Colonic mucosa (tissue), 4 donors: ENCODE results near the gene PPIF. TPM values are rescaled to one million over a fixed set of nuclear protein-coding genes. Genes with fewer than 3 reads are reported as not detected.

ENCODE experiments used
- DNase-seq: peaks from one replicate; pipeline ENCODE4 v3.0.0-alpha.2; 2020
- H3K27ac ChIP-seq: fragments of 200-600 bp; one replicate; pipeline ENCODE4 v1.8.0; 2021
- H3K27me3 ChIP-seq: fragments of 200-600 bp; one replicate; pipeline ENCODE4 v1.8.0; 2021
- H3K36me3 ChIP-seq: fragments of 200-600 bp; one replicate; pipeline ENCODE4 v1.8.0; 2021
- H3K4me1 ChIP-seq: fragments of 200-600 bp; one replicate; pipeline ENCODE4 v1.8.0; 2021; ENCODE audit warnings: mild to moderate bottlenecking
- H3K4me3 ChIP-seq: fragments of 200-600 bp; one replicate; pipeline ENCODE4 v1.8.0; 2021
- H3K9ac ChIP-seq, 2 donors: one replicate each; pipeline ENCODE4 v1.7.0; 2013; ENCODE audit warnings: control low read depth in 2 of 2, low read depth in 2 of 2, low read length in 2 of 2
- H3K9me3 ChIP-seq: fragments of 200-600 bp; one replicate; pipeline ENCODE4 v1.8.0; 2021
- CTCF ChIP-seq: fragments of 200-600 bp; IDR thresholded peaks from one replicate; pipeline ENCODE4 v1.8.0; 2022; ENCODE audit warnings: antibody characterized with exemption, mild to moderate bottlenecking
- intact Hi-C: fragments of 100-400 bp; cut with DNase I; formaldehyde crosslinking; loops from one replicate; pipeline ENCODE4 v1.14.1; 2022
- total RNA-seq, 2 donors: library from RNA; stranded (reverse); fragmentation: NEBNext Ultra II Directional in 1 of 2; extraction: Animal tissue kit (Norgen Biotek cat#: 25700) in 1 of 2; gene quantifications; one replicate each; pipeline ENCODE4 v1.2.1, GENCODE V29; 2021
- donor health status: healthy.
- donor health status: DM: no; HTN: no; CAD: no.
- donor health status: DM: no; HTN: no; CAD: no.

Gene PPIF
- total RNA-seq, 2 donors from 2014 or later, result 99.3 to 154 TPM

- Histone ChIP-seq H3K9me3 (no peaks in the 10 kb centered on the region), H3K4me1 (peaks cover 7% of the 10 kb centered on the region), H3K36me3 (no peaks in the 10 kb centered on the region), H3K4me3 (no peak overlapping the region), H3K27me3 (no peaks in the 10 kb centered on the region), H3K9ac (no peak overlapping the region), H3K27ac (no peak overlapping the region)
- no peak for DNase-seq
- no peak for TF ChIP-seq CTCF
- intact Hi-C loops, result no loop called here
Observed at GRCh38 chr10:79324032-79324695, 23.1 kb upstream of the PPIF start.

DNA sequence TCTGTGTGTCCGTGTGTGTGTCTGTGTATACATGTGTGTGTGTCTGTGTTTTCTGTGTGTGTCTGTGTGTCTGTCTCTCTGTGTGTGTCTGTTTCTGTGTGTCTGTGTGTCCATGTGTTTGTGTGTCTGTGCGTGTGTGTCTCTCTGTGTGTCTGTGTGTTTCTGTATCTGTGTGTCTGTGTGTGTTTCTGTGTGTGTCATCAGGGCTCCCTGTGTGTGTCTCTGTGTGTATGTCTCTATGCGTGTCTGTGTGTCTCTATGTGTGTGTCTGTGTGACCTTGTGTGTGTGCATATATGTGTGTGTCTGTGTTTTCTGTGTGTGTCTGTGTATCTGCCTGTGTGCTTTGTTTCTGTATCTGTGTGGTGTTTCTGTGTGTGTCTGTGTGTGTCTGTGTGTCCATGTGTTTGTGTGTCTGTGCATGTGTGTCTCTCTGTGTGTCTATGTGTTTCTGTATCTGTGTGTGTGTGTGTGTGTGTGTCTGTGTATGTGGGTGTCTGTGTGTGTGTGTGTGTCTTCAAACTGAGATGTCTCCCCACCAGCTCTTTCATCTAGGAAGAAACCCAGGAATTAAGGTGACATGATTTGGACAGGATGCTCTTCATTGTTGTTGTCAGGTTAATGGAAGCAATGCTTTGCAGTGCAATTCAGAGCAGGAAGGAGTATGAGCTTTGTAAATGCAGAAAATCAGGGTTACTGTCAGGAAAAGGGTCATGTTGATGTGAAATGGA lies 20.7 kb upstream of the PPIF start:
- H3K36me3 ChIP-seq, result no peaks in the 10 kb centered on the region
- no peak for TF ChIP-seq CTCF
- no peak for DNase-seq

GRCh38 chr10:79327090-79327457 lies 20.2 kb upstream of the PPIF start:
- Histone ChIP-seq H3K36me3 (no peaks in the 10 kb centered on the region), H3K27me3 (no peaks in the 10 kb centered on the region), H3K9me3 (no peaks in the 10 kb centered on the region), H3K4me1 (peaks cover 7% of the 10 kb centered on the region), H3K4me3 (no peak overlapping the region), H3K27ac (no peak overlapping the region), H3K9ac (no peak overlapping the region)
- intact Hi-C loops, result no loop called here
- no peak for TF ChIP-seq CTCF
- no peak for DNase-seq

More for the DNA sequence above, 20.7 kb upstream of the PPIF start:
- H3K9ac ChIP-seq, result no peak overlapping the region
- H3K27ac ChIP-seq, result no peak overlapping the region
- H3K9me3 ChIP-seq, result no peaks in the 10 kb centered on the region
- no peak overlapping the region for H3K4me3 ChIP-seq
- intact Hi-C loops, result no loop called here
- peaks cover 7% of the 10 kb centered on the region for H3K4me1 ChIP-seq
- no peaks in the 10 kb centered on the region for H3K27me3 ChIP-seq

DNA sequence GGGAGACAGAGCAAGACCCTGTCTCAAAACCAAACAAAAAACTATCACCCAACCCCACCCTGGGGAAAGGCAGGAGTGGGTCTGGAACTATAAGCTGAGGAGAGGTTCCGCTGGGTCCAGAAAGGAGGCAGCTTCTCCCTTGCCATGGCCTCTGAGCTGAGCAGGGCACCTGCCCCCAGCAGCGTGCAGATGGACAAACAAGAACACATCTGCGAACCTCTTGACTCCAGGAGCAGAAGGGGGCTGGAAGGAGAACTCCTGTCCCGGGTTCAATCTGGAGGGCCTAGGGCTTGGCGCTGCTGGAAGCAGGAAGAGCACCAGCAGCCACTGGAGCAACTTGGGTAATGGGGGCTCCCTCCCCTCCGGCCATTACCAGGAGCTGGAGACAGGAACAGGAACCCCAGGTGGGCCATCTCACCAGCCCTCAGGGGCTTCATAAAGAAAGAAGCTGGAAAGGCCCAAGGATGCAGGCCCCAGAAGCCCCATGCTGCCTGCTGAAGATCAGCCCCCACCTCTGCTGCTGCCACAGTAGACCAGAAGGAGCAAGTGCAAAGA lies 19.0 kb upstream of the PPIF start:
- Histone ChIP-seq H3K9ac (no peak overlapping the region), H3K4me3 (no peak overlapping the region), H3K27me3 (no peaks in the 10 kb centered on the region), H3K36me3 (no peaks in the 10 kb centered on the region), H3K4me1 (peaks cover 4% of the 10 kb centered on the region), H3K27ac (no peak overlapping the region), H3K9me3 (no peaks in the 10 kb centered on the region)
- no peak for TF ChIP-seq CTCF
- intact Hi-C loops, result no loop called here
- DNase-seq, result no peak

DNA sequence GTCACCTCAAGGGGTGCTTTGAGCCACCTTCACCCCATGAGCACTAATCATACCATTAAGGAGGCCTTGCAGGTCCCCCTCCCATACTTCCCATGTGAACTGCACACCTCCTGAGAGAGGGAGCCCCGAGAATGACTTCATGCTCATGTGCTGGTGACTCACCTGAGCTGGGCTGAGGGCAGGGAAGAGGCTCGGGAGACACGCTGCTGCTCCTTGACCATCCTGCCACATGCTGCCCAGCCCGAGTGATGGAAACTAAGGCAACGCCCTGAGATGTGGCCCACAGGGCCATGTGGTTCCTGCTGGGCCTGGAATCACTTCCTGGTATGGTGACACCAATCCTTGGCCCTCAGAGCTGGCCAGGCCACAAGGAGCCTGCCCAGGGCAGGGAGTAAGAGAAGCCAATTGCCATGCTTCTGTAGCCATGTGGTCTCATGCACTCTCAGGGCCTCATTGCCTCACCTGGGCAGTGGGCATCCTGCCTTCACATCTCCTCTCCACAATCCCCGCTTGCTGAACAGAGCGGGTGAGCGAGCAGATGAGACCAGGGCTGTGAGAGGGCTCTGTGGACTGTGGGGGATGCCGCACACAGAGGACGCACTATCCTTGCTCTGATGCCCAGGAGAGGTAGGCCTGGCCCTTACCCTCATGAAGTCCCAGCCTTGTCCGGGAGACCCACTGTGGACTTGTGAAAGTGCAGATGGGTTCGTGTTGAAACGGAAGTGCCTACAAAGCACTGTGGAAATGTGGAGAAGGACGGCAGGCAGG lies 18.3 kb upstream of the PPIF start:
- H3K36me3 ChIP-seq, result no peaks in the 10 kb centered on the region
- DNase-seq, result no peak
- no peak overlapping the region for H3K4me3 ChIP-seq
- no peaks in the 10 kb centered on the region for H3K4me1 ChIP-seq
- H3K9ac ChIP-seq, result no peak overlapping the region
- no peaks in the 10 kb centered on the region for H3K9me3 ChIP-seq
- TF ChIP-seq CTCF, result no peak
- no peaks in the 10 kb centered on the region for H3K27me3 ChIP-seq
- no peak overlapping the region for H3K27ac ChIP-seq
- intact Hi-C loops, result no loop called here
